Measurements from ENCODE around the gene NRDE2.
"Not testable (repeated sequence)": the region's sequence is repeated elsewhere in the genome, so short reads cannot be mapped to it uniquely, and the experiment has no call there.

The NRDE2 gene

GRCh38 chr14:90246936-90247335 lies 84.8 kb downstream of the NRDE2 start:
- no peak for TF ChIP-seq CTCF (IDR thresholded peaks at IDR 0.05; ENCODE audit: low read depth, low read length, missing control alignments)
- in situ Hi-C loops (cut with HindIII; ENCODE audit: low pct_ligation_motif_present, low sequenced_read_pairs) = no loop called here
- Histone ChIP-seq H3K27ac (no peak overlapping the region), H3K36me3 (replicated peaks) (no peaks in the 10 kb centered on the region), H3K4me3 (ENCODE audit: low read depth, low read length) (no peak overlapping the region), H3K27me3 (replicated peaks) (no peaks in the 10 kb centered on the region)
- no peak for DNase-seq

- Histone ChIP-seq H3K4me3 (ENCODE audit: low read depth, low read length) (no peak overlapping the region), H3K27me3 (replicated peaks) (no peaks in the 10 kb centered on the region), H3K36me3 (replicated peaks) (no peaks in the 10 kb centered on the region), H3K27ac (no peak overlapping the region)
- no peak for TF ChIP-seq CTCF (IDR thresholded peaks at IDR 0.05; ENCODE audit: low read depth, low read length, missing control alignments)
- in situ Hi-C loops (cut with HindIII; ENCODE audit: low pct_ligation_motif_present, low sequenced_read_pairs) = no loop called here
- DNase-seq = no peak
Measured at GRCh38 chr14:90242444-90242843, 89.3 kb downstream of the NRDE2 start.

- peak; percentile 23 for DNase-seq
- in situ Hi-C loops (cut with HindIII; ENCODE audit: low pct_ligation_motif_present, low sequenced_read_pairs) = no loop called here
Measured at GRCh38 chr14:90239139-90239538, 92.6 kb downstream of the NRDE2 start.

GRCh38 chr14:90235179-90235976 lies 96.4 kb downstream of the NRDE2 start:
- DNase-seq = peak; percentile 45
- Histone ChIP-seq H3K27ac (no peak overlapping the region), H3K4me3 (ENCODE audit: low read depth, low read length) (no peak overlapping the region), H3K27me3 (replicated peaks) (no peaks in the 10 kb centered on the region), H3K36me3 (replicated peaks) (no peaks in the 10 kb centered on the region)
- peak; percentile 92 for TF ChIP-seq CTCF (IDR thresholded peaks at IDR 0.05; ENCODE audit: low read depth, low read length, missing control alignments)
- in situ Hi-C loops (cut with HindIII; ENCODE audit: low pct_ligation_motif_present, low sequenced_read_pairs) = no loop called here

More at GRCh38 chr14:90239139-90239538, 92.6 kb downstream of the NRDE2 start:
- Histone ChIP-seq H3K4me3 (ENCODE audit: low read depth, low read length) (no peak overlapping the region), H3K27ac (no peak overlapping the region), H3K36me3 (replicated peaks) (no peaks in the 10 kb centered on the region), H3K27me3 (replicated peaks) (no peaks in the 10 kb centered on the region)
- TF ChIP-seq CTCF (IDR thresholded peaks at IDR 0.05; ENCODE audit: low read depth, low read length, missing control alignments) = no peak

- H3K27me3 ChIP-seq (replicated peaks); H3K4me3 ChIP-seq (ENCODE audit: low read depth, low read length); H3K27ac ChIP-seq; DNase-seq; in situ Hi-C loops (cut with HindIII; ENCODE audit: low pct_ligation_motif_present, low sequenced_read_pairs); H3K36me3 ChIP-seq (replicated peaks): not testable (repeated sequence)
Measured at GRCh38 chr14:90229942-90230341, 101.8 kb downstream of the NRDE2 start.

- Histone ChIP-seq H3K27ac (no peak overlapping the region), H3K4me3 (ENCODE audit: low read depth, low read length) (no peak overlapping the region), H3K27me3 (replicated peaks) (no peaks in the 10 kb centered on the region), H3K36me3 (replicated peaks) (no peaks in the 10 kb centered on the region)
- in situ Hi-C loops (cut with HindIII; ENCODE audit: low pct_ligation_motif_present, low sequenced_read_pairs) = no loop called here
- no peak for TF ChIP-seq CTCF (IDR thresholded peaks at IDR 0.05; ENCODE audit: low read depth, low read length, missing control alignments)
- DNase-seq = no peak
Measured at GRCh38 chr14:90228478-90228877, 103.3 kb downstream of the NRDE2 start.

All from brain microvascular endothelial cell (primary cell).